ENCODE measurements around the gene WASF1. TPM values are rescaled to one million over a fixed set of nuclear protein-coding genes. Genes with fewer than 3 reads are reported as not detected.
"Not testable (repeated sequence)": the region's sequence is repeated elsewhere in the genome, so short reads cannot be mapped to it uniquely, and the experiment has no call there.

Gene WASF1
- total RNA-seq, 1 donor from 2014 or later = 13.0 TPM

DNA sequence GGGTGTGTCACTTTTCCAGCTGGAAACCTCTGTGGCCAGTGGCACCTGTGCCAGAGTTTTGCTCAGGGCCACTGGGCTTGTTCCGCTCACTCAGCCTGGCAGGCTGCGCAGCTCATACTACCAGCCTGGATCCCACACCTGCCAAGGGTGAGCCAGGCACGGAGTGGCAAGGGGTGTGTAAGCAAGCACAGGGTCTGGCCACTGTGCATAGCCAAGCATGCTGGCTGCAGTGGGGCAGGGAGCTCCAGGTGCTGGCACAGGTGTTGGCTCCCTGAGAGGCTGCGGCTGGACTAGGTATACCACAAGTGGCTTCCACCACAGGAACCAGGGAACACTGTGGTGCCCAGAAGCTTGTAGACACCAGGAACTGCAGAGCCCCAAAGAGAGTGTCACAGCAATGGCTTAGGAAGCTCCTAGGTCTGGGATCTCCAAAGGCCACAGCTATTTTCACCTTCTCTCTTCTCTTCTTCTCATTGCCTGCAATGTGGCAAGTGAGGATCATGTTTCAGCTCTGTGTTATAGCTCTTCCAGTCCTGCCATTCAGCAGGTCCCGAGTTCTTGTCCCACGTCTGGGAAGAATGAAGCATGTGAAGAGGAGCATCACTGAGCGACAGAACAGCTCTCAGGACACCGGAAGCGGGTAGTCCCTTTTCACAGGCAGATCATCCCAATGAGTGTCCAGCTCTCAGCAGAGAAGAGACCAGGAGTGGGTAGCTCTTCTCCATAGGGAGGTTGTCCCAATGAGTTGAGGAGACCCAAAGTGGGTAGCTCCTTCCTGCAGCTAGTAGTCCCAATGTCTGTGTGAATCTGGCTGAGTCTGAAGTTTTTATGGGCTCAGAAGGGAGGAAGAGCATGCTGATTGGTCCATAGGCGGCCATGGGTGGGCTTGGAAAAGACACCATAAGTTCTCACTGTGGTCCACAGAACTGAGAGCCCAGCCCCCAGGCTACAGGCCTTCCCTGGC, 41.3 kb downstream of the WASF1 start:
- no peak for DNase-seq (ENCODE audit: low read depth)
- no peak overlapping the region for H3K4me3 ChIP-seq (ENCODE audit: low read depth, low read length)
- TF ChIP-seq, protein P1, sequence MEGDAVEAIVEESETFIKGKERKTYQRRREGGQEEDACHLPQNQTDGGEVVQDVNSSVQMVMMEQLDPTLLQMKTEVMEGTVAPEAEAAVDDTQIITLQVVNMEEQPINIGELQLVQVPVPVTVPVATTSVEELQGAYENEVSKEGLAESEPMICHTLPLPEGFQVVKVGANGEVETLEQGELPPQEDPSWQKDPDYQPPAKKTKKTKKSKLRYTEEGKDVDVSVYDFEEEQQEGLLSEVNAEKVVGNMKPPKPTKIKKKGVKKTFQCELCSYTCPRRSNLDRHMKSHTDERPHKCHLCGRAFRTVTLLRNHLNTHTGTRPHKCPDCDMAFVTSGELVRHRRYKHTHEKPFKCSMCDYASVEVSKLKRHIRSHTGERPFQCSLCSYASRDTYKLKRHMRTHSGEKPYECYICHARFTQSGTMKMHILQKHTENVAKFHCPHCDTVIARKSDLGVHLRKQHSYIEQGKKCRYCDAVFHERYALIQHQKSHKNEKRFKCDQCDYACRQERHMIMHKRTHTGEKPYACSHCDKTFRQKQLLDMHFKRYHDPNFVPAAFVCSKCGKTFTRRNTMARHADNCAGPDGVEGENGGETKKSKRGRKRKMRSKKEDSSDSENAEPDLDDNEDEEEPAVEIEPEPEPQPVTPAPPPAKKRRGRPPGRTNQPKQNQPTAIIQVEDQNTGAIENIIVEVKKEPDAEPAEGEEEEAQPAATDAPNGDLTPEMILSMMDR (conservative IDR thresholded peaks at IDR 0.05; ENCODE audit: low read depth, low read length) = no peak

DNA sequence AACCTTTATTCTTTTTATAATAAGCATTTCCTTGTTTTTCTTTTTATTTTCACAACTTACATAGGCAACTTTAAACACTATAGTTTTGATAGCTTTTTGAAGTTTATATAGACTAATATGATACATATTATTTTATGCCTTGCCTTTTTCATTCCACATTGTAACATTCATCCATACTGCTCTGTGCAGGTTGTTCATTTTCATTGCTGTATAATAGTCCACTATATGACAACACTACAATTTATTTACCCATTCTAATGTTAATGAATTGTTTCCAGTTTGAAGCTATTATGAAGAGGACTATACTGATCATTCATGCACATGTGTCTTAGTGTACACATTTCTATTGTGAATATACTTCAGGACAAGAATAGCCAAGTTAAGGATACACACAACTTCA, 49.1 kb downstream of the WASF1 start:
- no peak for DNase-seq (ENCODE audit: low read depth)
- TF ChIP-seq, protein P1 (conservative IDR thresholded peaks at IDR 0.05; ENCODE audit: low read depth, low read length) = no peak
- no peak overlapping the region for H3K4me3 ChIP-seq (ENCODE audit: low read depth, low read length)

DNA sequence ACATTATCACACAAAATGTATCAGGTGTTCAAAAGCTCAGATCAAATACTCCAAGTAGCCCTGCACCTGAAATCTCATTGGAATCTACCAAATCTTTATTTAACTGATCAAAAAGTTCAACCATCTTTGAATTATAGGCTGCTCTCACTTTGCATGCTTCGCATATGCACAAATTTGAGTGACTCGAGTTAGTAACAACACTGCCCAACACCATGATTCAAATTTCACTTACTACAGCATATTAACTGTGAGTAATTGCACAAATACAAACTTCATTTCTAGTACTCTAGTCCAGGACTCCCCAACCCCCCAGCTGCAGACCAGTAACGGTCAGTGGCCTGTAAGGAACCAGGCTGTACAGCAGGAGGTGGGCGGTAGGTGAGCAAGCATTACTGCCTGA, 51.1 kb downstream of the WASF1 start:
- TF ChIP-seq, protein P1 (conservative IDR thresholded peaks at IDR 0.05; ENCODE audit: low read depth, low read length) = no peak

DNA sequence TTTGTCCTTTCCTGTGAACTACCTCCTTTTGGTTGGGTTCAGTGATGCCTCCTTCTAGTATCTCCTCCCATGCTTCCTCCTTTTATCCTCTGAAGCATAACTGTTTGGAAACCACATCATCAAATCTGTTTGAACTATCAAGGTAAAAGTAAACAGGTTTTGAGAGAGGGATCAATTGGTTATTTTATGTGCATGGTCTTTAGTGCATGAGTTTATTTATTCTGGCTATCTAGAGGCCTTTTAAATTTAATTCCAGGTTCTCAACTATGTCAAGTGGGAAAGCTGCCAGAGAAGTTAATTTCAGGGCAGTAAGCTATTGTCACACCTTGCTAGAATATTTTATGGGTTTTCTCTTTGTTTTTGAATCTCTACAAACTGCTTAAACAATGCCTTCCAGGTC, 54.1 kb downstream of the WASF1 start:
- no peak overlapping the region for H3K4me3 ChIP-seq (ENCODE audit: low read depth, low read length)
- TF ChIP-seq, protein P1 (conservative IDR thresholded peaks at IDR 0.05; ENCODE audit: low read depth, low read length) = no peak
- no peak for DNase-seq (ENCODE audit: low read depth)

More for the DNA sequence above, 51.1 kb downstream of the WASF1 start:
- DNase-seq (ENCODE audit: low read depth) = no peak
- H3K4me3 ChIP-seq (ENCODE audit: low read depth, low read length) = no peak overlapping the region

DNA sequence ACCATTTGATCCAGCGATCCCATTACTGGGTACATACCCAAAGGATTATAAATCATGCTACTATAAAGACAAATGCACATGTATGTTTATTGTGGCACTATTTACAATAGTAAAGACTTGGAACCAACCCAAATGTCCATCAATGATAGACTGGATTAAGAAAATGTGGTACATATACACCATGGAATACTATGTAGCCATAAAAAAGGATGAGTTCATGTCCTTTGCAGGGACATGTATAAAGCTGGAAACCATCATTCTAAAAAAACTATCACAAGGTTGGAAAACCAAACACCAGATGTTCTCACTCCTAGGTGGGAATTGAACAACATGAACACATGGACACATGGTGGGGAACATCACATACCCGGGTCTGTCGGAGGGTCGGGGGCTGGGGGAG, 57.8 kb downstream of the WASF1 start:
- DNase-seq (ENCODE audit: low read depth); H3K4me3 ChIP-seq (ENCODE audit: low read depth, low read length): not testable (repeated sequence)

DNA sequence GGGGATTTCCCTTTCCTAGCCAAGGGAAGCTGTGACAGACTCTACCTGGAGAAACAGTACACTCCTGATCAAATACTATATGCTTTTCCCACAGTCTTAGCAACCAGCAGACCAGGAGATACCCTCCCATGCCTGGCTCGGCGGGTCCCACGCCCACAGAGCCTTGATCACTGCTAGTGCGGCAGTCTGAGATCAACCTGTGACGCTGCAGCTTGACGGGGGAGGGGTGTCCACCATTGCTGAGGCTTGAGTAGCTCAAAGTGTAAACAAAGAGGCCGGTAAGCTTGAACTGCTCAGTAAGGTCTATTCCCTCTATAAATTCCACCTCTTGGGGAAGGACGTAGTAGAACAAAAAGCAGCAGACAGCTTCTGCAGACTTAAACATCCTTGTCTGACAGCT, 63.2 kb downstream of the WASF1 start:
- H3K4me3 ChIP-seq (ENCODE audit: low read depth, low read length) = no peak overlapping the region
- no peak for DNase-seq (ENCODE audit: low read depth)
- TF ChIP-seq, protein P1 (conservative IDR thresholded peaks at IDR 0.05; ENCODE audit: low read depth, low read length) = no peak

DNA sequence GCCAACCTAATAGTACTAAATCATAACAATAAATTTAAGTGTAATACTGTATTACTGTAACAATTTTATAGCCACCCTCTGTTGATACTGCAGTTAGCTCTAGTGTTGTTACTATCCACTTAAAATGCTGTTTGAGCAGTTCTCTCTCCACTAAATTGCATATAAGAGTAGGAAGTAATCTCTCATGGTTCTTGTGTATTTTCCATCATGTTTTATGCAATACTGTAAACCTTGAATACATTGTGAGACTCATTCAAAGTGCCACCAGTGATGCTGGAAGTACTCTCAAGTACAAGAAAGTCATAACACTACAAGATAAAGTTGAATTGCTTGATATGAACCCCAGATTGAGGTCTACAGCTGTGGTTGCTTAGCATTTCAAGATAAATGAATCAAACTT, 65.5 kb downstream of the WASF1 start:
- H3K4me3 ChIP-seq (ENCODE audit: low read depth, low read length) = no peak overlapping the region
- DNase-seq (ENCODE audit: low read depth) = no peak
- TF ChIP-seq, protein P1 (conservative IDR thresholded peaks at IDR 0.05; ENCODE audit: low read depth, low read length) = no peak

All from epithelial cell of proximal tubule (primary cell).